ENCODE data around the gene CCDC15.

DNA sequence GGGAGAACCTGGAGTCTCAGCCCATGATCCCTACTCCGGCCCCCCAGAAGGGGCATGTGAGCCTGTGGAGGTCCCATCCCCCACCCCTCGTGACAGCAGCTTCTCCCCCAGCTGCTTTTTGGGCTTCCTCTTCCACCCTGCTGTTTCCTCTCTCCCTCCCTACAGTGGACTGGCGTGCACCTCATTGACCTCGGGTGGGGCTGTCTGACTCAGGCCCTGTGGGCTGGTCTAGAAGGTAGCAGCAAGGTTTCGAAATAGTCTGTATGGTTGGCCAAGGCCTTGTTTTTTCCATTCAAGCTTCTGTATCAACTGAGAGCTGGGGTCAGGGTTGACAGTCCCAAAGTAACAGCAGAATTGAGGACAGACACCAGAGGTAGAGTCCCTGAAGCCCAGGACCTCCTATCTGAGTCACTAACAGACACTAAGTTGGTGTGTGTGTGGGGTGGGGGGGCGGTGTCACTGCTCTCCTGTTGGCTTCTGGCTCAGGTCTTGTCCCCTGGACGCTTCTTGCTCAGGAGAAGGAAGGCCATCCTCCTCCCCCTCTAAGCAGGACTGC, 116.8 kb downstream of the CCDC15 start:
- TF ChIP-seq RAD21 (IDR thresholded peaks at IDR 0.05; ENCODE audit: low read length) (no peak), SMC3 (IDR thresholded peaks at IDR 0.05; ENCODE audit: low read depth, low read length) (no peak)

All from IMR-90 (cell line).